ENCODE results near the gene ANKS1A. TPM values are rescaled to one million over a fixed set of nuclear protein-coding genes. Genes with fewer than 3 reads are reported as not detected.
A peak's percentile ranks its signal among the peaks of the same experiment; 100 is the strongest.

Gene ANKS1A
- total and polyA plus RNA-seq, 12 donors, result 7.1 to 36.3 (median 29.9) TPM

DNA sequence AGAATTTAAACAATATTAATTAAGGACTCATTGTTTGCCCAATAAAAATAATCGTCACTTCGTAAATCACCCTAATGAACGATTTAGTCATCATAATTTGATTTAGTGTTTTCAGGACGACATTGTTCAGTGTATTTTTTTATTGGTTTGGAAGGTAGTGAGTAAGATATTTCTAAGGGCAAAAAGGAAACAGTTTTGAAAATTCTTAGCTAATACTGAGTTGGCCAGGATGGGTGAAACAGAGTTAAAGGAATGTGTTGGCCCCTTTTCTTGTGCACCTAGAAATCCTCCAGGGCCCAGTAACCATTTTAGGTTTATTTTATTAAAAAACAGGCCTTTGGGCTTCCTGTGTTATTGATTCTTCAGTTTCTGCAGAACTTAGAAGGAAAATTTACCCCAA lies 25.3 kb downstream of the ANKS1A start:
- intact Hi-C loops (cut with DNase I), result no loop called here
- peak overlapping the region in 1 of 10 donors; percentile 84 for H3K27ac ChIP-seq
- DNase-seq (no peak), ATAC-seq (no peak)
- TF ChIP-seq, protein P1, sequence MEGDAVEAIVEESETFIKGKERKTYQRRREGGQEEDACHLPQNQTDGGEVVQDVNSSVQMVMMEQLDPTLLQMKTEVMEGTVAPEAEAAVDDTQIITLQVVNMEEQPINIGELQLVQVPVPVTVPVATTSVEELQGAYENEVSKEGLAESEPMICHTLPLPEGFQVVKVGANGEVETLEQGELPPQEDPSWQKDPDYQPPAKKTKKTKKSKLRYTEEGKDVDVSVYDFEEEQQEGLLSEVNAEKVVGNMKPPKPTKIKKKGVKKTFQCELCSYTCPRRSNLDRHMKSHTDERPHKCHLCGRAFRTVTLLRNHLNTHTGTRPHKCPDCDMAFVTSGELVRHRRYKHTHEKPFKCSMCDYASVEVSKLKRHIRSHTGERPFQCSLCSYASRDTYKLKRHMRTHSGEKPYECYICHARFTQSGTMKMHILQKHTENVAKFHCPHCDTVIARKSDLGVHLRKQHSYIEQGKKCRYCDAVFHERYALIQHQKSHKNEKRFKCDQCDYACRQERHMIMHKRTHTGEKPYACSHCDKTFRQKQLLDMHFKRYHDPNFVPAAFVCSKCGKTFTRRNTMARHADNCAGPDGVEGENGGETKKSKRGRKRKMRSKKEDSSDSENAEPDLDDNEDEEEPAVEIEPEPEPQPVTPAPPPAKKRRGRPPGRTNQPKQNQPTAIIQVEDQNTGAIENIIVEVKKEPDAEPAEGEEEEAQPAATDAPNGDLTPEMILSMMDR (IDR thresholded peaks at IDR 0.05), result no peak
- peaks cover 5 to 71% (median 43%) of the 10 kb centered on the region in 9 donors for H3K4me1 ChIP-seq
- H3K9me3 ChIP-seq, result no peaks in the 10 kb centered on the region
- no peaks in the 10 kb centered on the region for H3K36me3 ChIP-seq
- 92 to 96% methylated on average over 4 of the region's 4 CpGs for WGBS, 2 donors
- no peak overlapping the region for H3K4me3 ChIP-seq
- no peaks in the 10 kb centered on the region for H3K27me3 ChIP-seq

- intact Hi-C loops (cut with DNase I), result no loop called here
- no peaks in the 10 kb centered on the region for H3K36me3 ChIP-seq
- H3K9me3 ChIP-seq, result no peaks in the 10 kb centered on the region
- ATAC-seq (peak in 6 of 8 donors; percentile 17 to 58 (median 26)), DNase-seq (no peak)
- H3K4me3 ChIP-seq, result no peak overlapping the region
- 73 to 76% methylated on average over 4 of the region's 4 CpGs for WGBS, 2 donors
- peak overlapping the region in 9 of 10 donors; percentile 31 to 84 (median 51) for H3K27ac ChIP-seq
- TF ChIP-seq, protein P1 (IDR thresholded peaks at IDR 0.05), result no peak
- no peaks in the 10 kb centered on the region for H3K27me3 ChIP-seq
- H3K4me1 ChIP-seq, result peaks cover 2 to 75% (median 47%) of the 10 kb centered on the region in 9 donors
These were observed 27.4 kb downstream of the ANKS1A start for GRCh38 chr6:34916348-34916967.

GRCh38 chr6:34917626-34918285 lies 28.7 kb downstream of the ANKS1A start:
- H3K4me3 ChIP-seq, result no peak overlapping the region
- DNase-seq (no peak), ATAC-seq (peak in 3 of 8 donors; percentile 12 to 22 (median 16))
- no peaks in the 10 kb centered on the region for H3K36me3 ChIP-seq
- TF ChIP-seq, protein P1 (IDR thresholded peaks at IDR 0.05), result no peak
- H3K27ac ChIP-seq, result peak overlapping the region in 9 of 10 donors; percentile 3 to 84 (median 47)
- peaks cover 2 to 65% (median 47%) of the 10 kb centered on the region in 9 donors for H3K4me1 ChIP-seq
- H3K27me3 ChIP-seq, result no peaks in the 10 kb centered on the region
- 74 to 78% methylated on average over 6 of the region's 6 CpGs for WGBS, 2 donors
- no peaks in the 10 kb centered on the region for H3K9me3 ChIP-seq
- intact Hi-C loops (cut with DNase I), result no loop called here

DNA sequence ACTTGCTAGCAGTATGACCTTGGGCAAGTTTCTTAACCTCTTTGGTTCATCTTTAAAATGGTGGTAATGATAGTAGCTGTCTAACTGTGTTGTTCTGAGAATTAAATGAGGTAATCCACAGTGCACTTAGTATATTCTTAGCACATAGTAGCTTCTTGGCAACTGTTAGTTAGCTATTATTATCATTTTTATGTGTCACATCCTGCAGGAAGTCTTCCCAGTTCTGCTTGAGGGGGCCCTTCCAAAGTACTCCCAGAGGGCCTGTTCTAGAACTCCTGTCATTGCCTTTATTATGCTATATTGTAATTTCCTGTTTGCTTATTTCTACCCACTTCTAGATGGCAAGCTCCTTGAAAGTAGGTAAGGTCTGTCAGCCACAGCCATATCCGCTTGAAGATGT lies 30.6 kb downstream of the ANKS1A start:
- H3K36me3 ChIP-seq, result no peaks in the 10 kb centered on the region
- intact Hi-C loops (cut with DNase I), result no loop called here
- DNase-seq (no peak), ATAC-seq (peak; percentile 44 to 81 (median 74))
- TF ChIP-seq, protein P1 (IDR thresholded peaks at IDR 0.05), result no peak
- H3K27me3 ChIP-seq, result no peaks in the 10 kb centered on the region
- H3K27ac ChIP-seq, result peak overlapping the region in 7 of 10 donors; percentile 2 to 46 (median 28)
- H3K4me3 ChIP-seq, result no peak overlapping the region
- peaks cover 2 to 62% (median 47%) of the 10 kb centered on the region in 9 donors for H3K4me1 ChIP-seq
- WGBS, 2 donors, result 81 to 97% methylated on average over 1 of the region's 1 CpG
- H3K9me3 ChIP-seq, result no peaks in the 10 kb centered on the region
